ENCODE data around the gene TMEM169. TPM values are rescaled to one million over a fixed set of nuclear protein-coding genes. Genes with fewer than 3 reads are reported as not detected.

Gene TMEM169, protein sequence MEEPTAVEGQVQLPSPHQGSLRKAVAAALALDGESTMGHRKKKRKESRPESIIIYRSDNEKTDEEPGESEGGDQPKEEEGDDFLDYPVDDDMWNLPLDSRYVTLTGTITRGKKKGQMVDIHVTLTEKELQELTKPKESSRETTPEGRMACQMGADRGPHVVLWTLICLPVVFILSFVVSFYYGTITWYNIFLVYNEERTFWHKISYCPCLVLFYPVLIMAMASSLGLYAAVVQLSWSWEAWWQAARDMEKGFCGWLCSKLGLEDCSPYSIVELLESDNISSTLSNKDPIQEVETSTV
- 0.07 and 0.14 TPM in 2 replicates for total RNA-seq

DNA sequence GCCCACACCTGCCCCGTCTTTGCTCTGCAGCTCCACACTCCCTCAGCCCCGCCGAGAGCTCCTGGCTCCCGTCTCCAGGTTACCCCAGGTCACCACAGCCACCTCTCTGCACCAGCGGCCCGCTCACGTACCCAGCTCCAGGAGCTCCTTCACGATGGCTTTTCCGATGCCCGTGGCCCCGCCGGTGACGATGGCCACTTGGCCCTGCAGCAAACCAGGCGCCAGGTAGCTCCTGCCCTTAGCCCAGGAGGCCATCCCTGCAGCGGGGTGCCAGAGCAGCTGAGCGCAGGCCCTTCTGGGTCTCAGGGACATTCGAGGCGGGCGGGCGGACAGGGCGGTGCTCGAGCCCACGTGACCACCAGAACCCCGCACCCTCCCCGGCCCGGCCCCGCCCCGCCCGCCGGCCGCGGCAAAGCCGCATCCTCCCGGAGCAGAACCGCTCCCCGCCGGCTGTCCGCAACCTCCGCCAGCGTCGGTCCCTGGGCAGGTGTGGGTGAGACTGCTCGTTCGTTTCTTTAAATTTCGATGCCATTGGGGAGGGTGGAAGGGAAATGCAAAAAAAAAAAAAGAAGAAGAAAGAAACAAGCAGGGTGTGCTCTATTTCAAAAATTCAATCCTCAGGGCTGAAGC lies at the start of gene TMEM169, which contains the start of gene PECR:
Gene TMEM169 (plus strand): TSS at position 433 of the 630 bp plus-strand sequence. CDS start 14,045 bp downstream, outside the sequence.
Gene PECR (minus strand): TSS at position 323 of the 630 bp plus-strand sequence. CDS start 68 bp downstream, at position 255.
- no peak for DNase-seq (ENCODE audit: low read depth, low spot score)

DNA sequence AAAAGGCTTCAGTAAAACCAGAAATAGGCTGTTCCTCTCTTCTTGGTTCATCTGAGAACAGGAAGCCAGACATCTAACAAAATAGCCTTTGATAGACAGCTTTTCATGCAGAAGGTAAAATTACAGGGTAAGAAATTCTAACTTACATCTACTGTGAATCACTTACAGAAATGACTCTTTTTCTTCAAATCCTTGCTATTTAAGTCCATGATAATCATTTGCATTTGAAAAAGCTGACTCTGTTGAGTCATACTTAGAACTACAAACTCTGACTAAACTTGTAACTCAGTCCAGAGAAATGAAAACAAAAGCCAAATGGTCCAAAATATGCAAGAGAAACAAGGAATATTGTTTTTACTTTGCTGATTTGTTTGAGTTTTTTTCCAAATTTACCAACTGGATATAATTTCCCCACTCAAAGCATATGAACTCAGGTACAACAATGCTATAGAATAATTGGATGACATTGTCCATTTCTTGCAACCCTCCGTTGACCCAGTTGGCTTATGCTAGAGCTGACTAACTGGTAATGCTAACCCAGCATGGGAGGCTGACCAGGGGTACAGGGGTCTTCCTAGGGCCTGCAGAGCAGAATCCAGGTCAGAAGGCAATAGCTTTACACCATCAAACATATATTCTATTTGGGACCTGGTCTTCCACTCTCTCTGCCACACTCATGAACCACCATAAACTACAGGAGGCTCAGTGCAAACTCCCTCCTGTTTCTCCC lies 49.6 kb upstream of the TMEM169 start:
- DNase-seq (ENCODE audit: low read depth, low spot score), result no peak

DNA sequence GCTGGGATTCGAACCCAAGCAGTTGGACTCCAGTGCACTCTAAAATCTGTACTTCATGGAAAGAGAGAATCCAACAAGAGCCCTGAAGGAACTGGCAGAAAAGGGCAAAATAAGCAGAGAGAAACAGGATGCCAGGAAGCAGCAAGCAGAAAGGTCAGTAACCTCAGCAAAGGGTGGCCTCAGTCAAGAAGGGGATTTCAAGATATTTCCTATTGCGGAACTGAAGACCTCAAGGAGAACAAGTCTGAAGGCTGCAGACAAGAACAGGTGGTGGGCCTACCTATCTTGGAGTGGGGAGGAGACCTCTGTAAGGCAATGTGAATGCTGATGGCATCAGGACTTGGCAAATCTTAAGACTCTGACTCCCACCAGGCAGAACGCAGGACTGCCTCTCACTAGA lies 48.3 kb upstream of the TMEM169 start:
- no peak for DNase-seq (ENCODE audit: low read depth, low spot score)

GRCh38 chr2:216034065-216034464 lies 47.7 kb upstream of the TMEM169 start:
- no peak for DNase-seq (ENCODE audit: low read depth, low spot score)

GRCh38 chr2:216039918-216040317 lies 41.8 kb upstream of the TMEM169 start:
- DNase-seq (ENCODE audit: low read depth, low spot score), result no peak

DNA sequence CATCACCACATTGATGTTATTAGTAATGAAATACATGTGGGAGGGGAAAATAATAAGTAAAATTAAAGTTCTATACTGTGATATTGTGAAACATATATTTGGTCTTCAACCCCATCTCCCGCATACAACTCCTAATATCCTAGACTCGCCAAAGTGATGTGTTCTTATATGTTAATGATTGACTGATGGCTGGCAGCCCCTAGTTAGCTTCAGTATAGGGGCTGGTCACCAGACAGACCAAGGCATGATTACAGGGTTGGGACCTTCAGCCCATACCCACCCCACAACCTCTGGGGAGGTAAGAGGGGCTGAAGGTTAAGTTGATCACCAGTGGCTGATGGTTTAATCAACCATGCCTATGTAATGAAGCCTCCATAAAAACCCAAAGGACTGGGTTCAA lies 40.3 kb upstream of the TMEM169 start:
- no peak for DNase-seq (ENCODE audit: low read depth, low spot score)

DNA sequence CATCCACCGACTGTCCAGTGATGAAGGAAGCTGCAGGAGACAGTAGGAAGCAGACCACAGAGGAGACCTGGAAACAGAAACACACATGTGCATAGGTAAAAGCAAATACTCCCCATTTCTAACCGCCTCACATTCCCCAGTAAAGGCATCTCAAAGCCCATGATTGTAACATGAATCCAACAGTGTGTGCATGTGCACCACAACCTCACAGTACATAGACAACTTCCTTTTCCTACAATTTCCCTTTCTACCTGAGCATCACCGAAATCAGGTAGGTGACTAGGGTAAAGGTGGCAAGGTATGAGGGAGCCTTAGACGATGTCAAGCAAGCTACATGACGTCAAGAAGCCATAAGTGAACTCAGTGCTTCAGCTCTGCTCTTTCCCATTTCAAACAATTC lies 37.8 kb upstream of the TMEM169 start:
- no peak for DNase-seq (ENCODE audit: low read depth, low spot score)

GRCh38 chr2:216044883-216045486 lies 36.7 kb upstream of the TMEM169 start:
- no peak for DNase-seq (ENCODE audit: low read depth, low spot score)

DNA sequence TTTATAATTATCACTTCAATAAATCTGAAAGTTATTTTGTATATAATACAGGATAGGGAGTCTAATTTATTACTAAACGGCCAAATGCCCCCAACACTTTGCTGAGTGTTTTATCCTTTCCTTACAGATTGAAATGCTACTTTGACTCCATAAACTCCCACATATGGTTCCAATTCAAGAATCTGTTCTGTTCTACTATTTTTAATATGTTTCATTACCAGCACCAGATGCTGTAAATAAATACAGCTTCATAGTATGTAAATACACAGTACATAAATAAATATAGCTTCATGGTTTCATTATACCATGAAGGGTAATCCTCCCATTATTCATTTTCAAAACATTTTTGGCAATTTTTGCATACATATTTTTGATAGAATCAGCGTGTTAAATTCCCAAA lies 34.3 kb upstream of the TMEM169 start:
- DNase-seq (ENCODE audit: low read depth, low spot score), result no peak

DNA sequence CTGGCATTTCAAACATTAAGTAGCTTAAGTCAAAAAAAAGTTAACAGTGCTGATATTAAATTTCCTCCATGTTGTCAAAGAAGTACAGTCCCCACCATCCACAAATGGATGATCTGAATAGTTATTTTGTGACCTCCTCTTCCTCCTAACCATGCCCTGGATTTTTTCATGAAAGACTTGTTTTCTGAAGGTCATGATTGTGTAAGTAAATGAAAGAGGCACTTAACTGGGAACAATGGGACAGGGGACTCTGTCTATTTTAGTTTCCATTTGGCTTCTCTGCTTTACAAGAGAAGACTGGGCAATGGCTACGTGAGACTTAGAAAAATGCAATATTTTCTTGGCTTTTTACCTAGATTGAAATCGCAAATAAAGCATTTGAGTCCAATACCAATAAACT lies 32.3 kb upstream of the TMEM169 start:
- no peak for DNase-seq (ENCODE audit: low read depth, low spot score)

GRCh38 chr2:216051350-216051749 lies 30.4 kb upstream of the TMEM169 start:
- DNase-seq (ENCODE audit: low read depth, low spot score), result no peak

DNA sequence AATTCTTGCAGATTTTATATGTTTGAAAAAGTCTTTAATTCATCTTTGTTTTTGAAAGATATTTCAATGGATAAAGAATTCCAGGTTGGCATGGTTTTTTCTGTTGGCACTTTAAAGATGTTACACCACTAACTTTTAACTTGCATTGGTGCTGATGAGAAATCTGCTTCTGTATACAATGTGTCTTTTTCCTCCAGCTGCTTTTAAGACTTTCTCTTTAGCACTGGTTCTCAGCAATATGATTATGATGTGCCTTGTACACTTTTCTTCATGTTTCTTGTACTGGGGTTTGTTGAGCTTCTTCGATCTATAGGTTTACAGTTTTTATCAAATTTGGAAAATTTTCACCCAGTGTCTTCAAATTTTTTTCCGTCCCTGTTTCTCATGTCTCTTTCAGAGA lies 29.3 kb upstream of the TMEM169 start:
- DNase-seq (ENCODE audit: low read depth, low spot score), result no peak

GRCh38 chr2:216055680-216056079 lies 26.0 kb upstream of the TMEM169 start:
- no peak for DNase-seq (ENCODE audit: low read depth, low spot score)

DNA sequence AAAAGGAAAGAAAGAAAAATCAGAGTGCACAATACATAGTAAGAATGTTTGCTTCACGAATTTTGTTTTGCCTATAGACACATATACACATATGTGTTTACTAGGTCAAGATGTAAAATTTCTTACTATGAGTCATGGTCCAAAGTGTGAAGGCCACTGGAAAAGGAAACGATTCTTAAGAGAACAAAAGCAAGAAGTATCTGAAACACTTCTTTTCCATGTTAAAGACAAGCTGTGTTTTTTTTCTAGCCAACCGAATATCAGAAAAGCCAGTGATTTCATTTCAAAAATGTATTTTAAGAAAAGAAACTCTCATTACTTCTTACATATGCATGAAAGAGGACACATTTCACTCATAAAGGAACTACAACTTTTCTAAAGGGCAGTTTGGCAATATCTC lies 25.0 kb upstream of the TMEM169 start:
- no peak for DNase-seq (ENCODE audit: low read depth, low spot score)

DNA sequence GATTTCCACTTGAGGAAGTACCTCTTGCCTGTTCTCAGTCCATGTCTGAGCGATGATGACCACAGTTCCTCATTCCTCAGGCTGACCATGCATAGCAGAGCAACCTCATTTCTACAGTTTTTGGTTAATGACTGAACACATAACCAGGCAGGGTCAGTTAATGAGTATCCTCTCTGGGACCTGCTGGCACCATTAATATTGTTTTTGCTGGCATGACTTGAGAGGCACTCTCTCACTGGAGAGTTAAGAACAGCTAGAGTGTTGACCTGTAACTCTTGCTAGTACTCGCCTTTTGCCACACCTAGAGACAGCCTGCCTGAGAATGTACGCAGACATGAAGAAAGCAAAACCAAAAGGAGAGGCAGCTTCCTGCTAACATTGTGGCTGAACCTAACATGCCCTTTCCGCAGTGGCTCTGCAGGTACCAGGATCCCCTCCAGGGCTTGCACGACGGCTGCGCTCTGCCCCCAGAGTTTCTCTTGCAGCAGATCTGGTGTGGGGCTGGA lies 24.0 kb upstream of the TMEM169 start:
- no peak for DNase-seq (ENCODE audit: low read depth, low spot score)

DNA sequence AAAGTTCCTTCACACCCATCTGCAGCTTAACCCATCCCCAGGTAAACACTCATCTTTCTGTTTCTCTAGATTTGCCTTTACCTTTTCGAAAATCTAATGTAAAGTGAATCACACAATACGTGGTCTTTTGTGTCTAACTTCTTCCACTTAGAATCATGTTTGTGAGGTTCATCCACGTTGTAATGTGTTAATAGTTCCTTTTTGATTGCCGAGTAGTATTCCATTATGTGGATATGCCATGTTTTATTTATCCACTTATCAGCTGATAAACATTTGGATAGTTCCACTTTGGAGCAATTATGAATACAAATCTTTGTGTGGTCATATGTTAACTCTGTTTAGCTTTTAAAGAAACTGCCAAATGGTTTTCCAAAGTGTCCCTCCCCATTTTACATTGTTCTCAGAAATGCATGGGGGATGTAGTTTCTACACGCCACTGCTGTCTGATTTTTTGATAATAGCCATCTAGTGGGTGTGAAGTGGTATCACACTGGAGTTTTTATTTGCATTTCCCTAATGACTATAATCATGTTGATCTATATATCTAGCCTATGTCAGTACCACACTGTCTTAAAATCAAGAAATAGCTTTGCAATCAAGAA lies 22.4 kb upstream of the TMEM169 start:
- DNase-seq (ENCODE audit: low read depth, low spot score), result no peak

- no peak for DNase-seq (ENCODE audit: low read depth, low spot score)
These were observed 17.6 kb upstream of the TMEM169 start for GRCh38 chr2:216064014-216064630.

GRCh38 chr2:216064665-216065064 lies 17.1 kb upstream of the TMEM169 start:
- DNase-seq (ENCODE audit: low read depth, low spot score), result no peak

GRCh38 chr2:216066230-216066629 lies 15.5 kb upstream of the TMEM169 start:
- DNase-seq (ENCODE audit: low read depth, low spot score), result no peak

GRCh38 chr2:216069028-216069427 lies 12.7 kb upstream of the TMEM169 start:
- no peak for DNase-seq (ENCODE audit: low read depth, low spot score)

DNA sequence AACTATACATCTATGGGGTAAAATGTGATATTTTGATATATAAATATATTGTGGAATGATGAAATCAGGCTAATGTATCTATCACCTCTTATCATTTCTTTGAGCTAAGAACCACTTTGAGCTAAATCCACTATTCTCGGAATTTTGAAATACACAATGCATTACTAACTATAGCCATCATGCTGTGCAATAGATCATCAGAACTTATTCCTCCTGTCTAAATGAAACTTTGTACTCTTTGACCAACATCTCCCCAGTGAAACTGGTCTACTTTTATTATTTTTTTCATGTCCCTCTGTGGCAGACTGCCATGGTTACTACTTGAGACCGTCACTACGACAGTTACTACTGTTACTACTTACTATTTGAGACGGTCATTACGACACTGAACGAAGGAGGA lies 11.5 kb upstream of the TMEM169 start:
- no peak for DNase-seq (ENCODE audit: low read depth, low spot score)
